ENCODE results near the gene CDC45.

Gene CDC45

DNA sequence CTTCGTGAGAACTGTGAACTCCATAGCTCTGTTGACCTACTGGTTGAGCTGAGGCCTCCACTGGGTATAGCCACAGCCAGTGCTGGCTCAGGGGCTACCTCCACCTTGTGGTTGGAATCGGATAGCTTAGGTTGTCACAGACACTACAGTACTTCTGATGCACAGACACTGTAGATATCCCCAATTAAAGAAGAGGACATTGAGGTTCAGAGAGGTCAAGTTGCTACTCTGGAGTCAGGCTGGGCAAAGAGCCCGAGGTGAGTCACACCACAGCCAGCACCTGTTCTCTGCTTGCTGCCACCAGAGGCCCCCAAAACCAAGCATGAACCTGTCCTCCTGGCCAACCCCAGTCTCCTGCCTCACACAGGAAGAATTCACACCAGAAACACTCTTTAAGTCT, 6.1 kb upstream of the CDC45 start:
- TF ChIP-seq ZFX (IDR thresholded peaks at IDR 0.05; ENCODE audit: borderline replicate concordance) (no peak), CTCF (IDR thresholded peaks at IDR 0.05) (no peak)
- H3K27ac ChIP-seq, result no peak overlapping the region

GRCh38 chr22:19476023-19476422, 3.7 kb upstream of the CDC45 start:
- TF ChIP-seq ZFX (IDR thresholded peaks at IDR 0.05; ENCODE audit: borderline replicate concordance), result no peak
- no peak for TF ChIP-seq CTCF (IDR thresholded peaks at IDR 0.05)

GRCh38 chr22:19477321-19478044, 2.2 kb upstream of the CDC45 start:
- TF ChIP-seq CTCF (IDR thresholded peaks at IDR 0.05) (peak; percentile 47), ZFX (IDR thresholded peaks at IDR 0.05; ENCODE audit: borderline replicate concordance) (no peak)
- H3K27ac ChIP-seq, result peak overlapping the region; percentile 90

More at GRCh38 chr22:19476023-19476422, 3.7 kb upstream of the CDC45 start:
- H3K27ac ChIP-seq, result no peak overlapping the region; the same call in 1 of the 2 replicates

DNA sequence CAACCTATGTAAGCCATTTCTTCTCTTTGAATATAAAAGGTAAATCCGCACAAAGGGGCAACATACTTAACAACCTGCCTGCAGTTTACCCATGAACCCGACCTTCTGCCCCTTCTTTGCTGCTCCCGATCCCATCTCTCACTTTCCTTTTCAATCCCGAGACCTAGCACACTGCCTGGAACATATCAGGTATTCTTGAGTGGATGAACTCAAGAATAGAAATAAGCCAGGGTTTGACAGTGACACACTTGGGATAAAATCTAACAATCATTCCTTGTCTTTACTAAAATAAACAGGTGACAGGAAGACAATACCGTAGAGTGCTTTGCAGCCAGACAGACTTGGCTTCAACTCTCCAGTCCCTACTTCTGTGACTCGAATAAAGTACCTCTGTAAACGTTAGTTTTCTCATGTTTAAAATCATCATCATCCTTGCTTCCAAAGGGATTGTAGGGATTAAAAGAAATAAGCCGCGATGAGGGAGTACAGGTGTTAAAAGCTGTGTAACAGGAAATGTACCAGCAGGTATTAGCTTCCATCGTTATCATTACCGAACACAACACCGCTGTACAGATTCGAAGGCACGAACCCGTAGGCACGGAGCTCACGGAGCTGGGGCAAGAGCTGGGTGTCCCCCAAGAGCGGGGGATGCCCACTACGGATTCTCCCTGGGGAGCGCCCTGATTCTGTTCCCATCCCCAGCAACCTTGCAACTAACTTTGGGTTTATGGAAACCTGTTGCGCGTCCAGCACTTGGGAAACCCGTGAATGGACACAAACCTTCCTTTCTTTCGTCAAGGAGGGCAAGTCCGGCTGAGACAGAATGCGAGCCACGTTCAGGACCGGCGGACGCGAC, 1.4 kb upstream of the CDC45 start:
- TF ChIP-seq CTCF (IDR thresholded peaks at IDR 0.05) (no peak), ZFX (IDR thresholded peaks at IDR 0.05; ENCODE audit: borderline replicate concordance) (no peak)
- H3K27ac ChIP-seq, result peak overlapping the region; percentile 90

- H3K27ac ChIP-seq, result peak within 1 kb of the TSS; percentile 90
- TF ChIP-seq ZFX (IDR thresholded peaks at IDR 0.05; ENCODE audit: borderline replicate concordance), result no peak
- TF ChIP-seq CTCF (IDR thresholded peaks at IDR 0.05), result no peak
Observed at GRCh38 chr22:19478901-19479354, 792 bp upstream of the CDC45 start, which contains the start of gene UFD1. Gene UFD1 (minus strand): TSS chr22:19479193. CDS start chr22:19479085, 108 bp downstream.

- H3K27ac ChIP-seq, result peak overlapping the region; percentile 90
- TF ChIP-seq CTCF (IDR thresholded peaks at IDR 0.05), result no peak
- no peak for TF ChIP-seq ZFX (IDR thresholded peaks at IDR 0.05; ENCODE audit: borderline replicate concordance)
Observed at GRCh38 chr22:19480173-19480568, 451 bp downstream of the CDC45 start.

All from 22Rv1 (cell line).